CD4-positive, alpha-beta memory T cell (primary cell): ENCODE results near the gene ALCAM. TPM values are rescaled to one million over a fixed set of nuclear protein-coding genes. Genes with fewer than 3 reads are reported as not detected.
A peak's percentile ranks its signal among the peaks of the same experiment; 100 is the strongest.
"Not testable (repeated sequence)": the region's sequence is repeated elsewhere in the genome, so short reads cannot be mapped to it uniquely, and the experiment has no call there.

Experiments
- CTCF ChIA-PET: fragments of 350-600 bp; sonication (Branson Sonifier 250); formaldehyde crosslinking; loops from one replicate; lab custom pipeline; 2021; ENCODE audit warnings: inconsistent platforms; ENCODE audit not compliant: partially characterized antibody; lab: Charles Lee
- POLR2A ChIA-PET: fragments of 350-600 bp; sonication (Branson Sonifier 250); formaldehyde crosslinking; loops from one replicate; lab custom pipeline; 2021; ENCODE audit not compliant: partially characterized antibody; lab: Charles Lee
- DNase-seq, 5 donors: peaks; one replicate each; pipeline versions ENCODE4 v3.0.0 to v3.0.0-alpha.2; 2020 to 2022; ENCODE audit warnings: mixed read lengths in 1 of 5
- H3K27ac ChIP-seq: one replicate; pipeline ENCODE4 v1.7.0; 2013; ENCODE audit warnings: low read depth, low read length
- H3K27me3 ChIP-seq: 2 replicates; pipeline ENCODE4 v1.7.0; 2013; ENCODE audit warnings: mild to moderate bottlenecking, low read length, moderate library complexity; ENCODE audit not compliant: insufficient read depth
- H3K36me3 ChIP-seq: 2 replicates; pipeline ENCODE4 v1.7.0; 2013; ENCODE audit warnings: mild to moderate bottlenecking, low read length, moderate library complexity; ENCODE audit not compliant: insufficient read depth
- H3K4me1 ChIP-seq: 2 replicates; pipeline ENCODE4 v1.7.0; 2013; ENCODE audit warnings: mild to moderate bottlenecking, low read length, moderate library complexity; ENCODE audit not compliant: insufficient read depth
- H3K4me3 ChIP-seq, 2 donors: one replicate each; pipeline ENCODE4 v1.7.0; 2013; ENCODE audit warnings: low read length in 2 of 2, mild to moderate bottlenecking in 1 of 2
- H3K9me3 ChIP-seq, 2 donors: one replicate each; pipeline ENCODE4 v1.7.0; 2013; ENCODE audit warnings: low read length in 2 of 2, control low read depth in 1 of 2; ENCODE audit not compliant: control insufficient read depth in 1 of 2
- H3K27ac Mint-ChIP-seq, 7 donors: one replicate each; pipeline ENCODE4 v1.8.0; 2020 to 2021; ENCODE audit warnings: mixed read lengths in 7 of 7, mild to moderate bottlenecking in 6 of 7, inconsistent platforms in 3 of 7, moderate library complexity in 3 of 7
- H3K27me3 Mint-ChIP-seq, 2 donors: one replicate each; pipeline ENCODE4 v1.8.0; 2020 to 2021; ENCODE audit warnings: mixed read lengths in 2 of 2
- H3K36me3 Mint-ChIP-seq, 2 donors: one replicate each; pipeline ENCODE4 v1.8.0; 2020 to 2021; ENCODE audit warnings: mixed read lengths in 2 of 2, inconsistent platforms in 1 of 2, mild to moderate bottlenecking in 1 of 2
- H3K4me1 Mint-ChIP-seq, 4 donors: one replicate each; pipeline ENCODE4 v1.8.0; 2020 to 2021; ENCODE audit warnings: mixed read lengths in 4 of 4, mild to moderate bottlenecking in 1 of 4
- H3K4me3 Mint-ChIP-seq, 8 donors: one replicate each; pipeline ENCODE4 v1.8.0; 2020 to 2021; ENCODE audit warnings: mixed read lengths in 8 of 8, mild to moderate bottlenecking in 7 of 8, moderate library complexity in 6 of 8, inconsistent platforms in 3 of 8
- H3K9me3 Mint-ChIP-seq, 8 donors: one replicate each; pipeline ENCODE4 v1.8.0; 2020 to 2021; ENCODE audit warnings: mixed read lengths in 8 of 8, mild to moderate bottlenecking in 5 of 8, inconsistent platforms in 3 of 8, moderate library complexity in 1 of 8
- intact Hi-C: fragments of 100-400 bp; cut with micrococcal nuclease; formaldehyde crosslinking; loops from one replicate; pipeline ENCODE4 v1.15.1; 2023
- polyA plus RNA-seq, 2 donors: library from polyadenylated mRNA; unstranded; fragments of 300-500 nt; fragmentation: Illumina TruSeq; gene quantifications; one replicate each; pipeline ENCODE4 v1.2.3, GENCODE V29; 2021
- total RNA-seq, 2 experiments: library from RNA; stranded (reverse); gene quantifications; one replicate each; pipeline ENCODE4 v1.2.3, GENCODE V29; 2021

Gene ALCAM
- total and polyA plus RNA-seq, 4 experiments from 2014 or later: 5.5 to 10.6 (median 8.6) TPM

GRCh38 chr3:105401691-105402149, 35.0 kb downstream of the ALCAM start:
- CTCF ChIA-PET: no interaction called here

DNA sequence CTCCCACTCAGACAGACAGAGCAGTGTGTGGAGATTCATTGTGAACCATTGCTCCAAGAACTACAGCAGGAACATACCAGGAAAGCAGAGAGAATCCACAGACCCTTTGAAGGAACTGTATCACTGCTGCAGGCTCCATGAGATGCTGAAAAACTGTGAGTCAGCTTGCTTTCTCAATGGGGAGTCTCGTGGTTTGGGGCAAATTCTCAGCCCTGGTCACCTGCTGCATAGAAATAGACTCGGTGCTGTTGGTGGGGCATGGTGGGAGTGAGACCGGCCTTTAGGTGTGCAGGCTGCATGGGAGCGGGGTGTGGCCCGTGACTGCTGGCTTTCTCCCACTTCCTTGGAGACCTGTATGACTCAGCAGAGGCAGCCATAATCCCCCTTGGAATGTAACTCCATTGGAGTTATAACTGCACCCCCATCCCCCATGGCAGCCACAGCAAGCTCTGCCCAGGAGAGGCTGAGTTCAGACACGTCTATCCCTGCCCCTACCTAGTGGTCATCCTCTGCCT, 35.6 kb downstream of the ALCAM start:
- DNase-seq: no peak
- Mint-ChIP-seq H3K36me3 (peaks cover 9 to 18% of the 10 kb centered on the region in 2 donors), H3K27me3 (no peaks in the 10 kb centered on the region), H3K27ac (peak overlapping the region in 1 of 7 donors; percentile 32), H3K4me3 (no peak overlapping the region), H3K4me1 (no peaks in the 10 kb centered on the region), H3K9me3 (peaks cover 0 to 23% (median 13%) of the 10 kb centered on the region in 8 donors)
- CTCF ChIA-PET: no interaction called here
- Histone ChIP-seq H3K36me3 (no peaks in the 10 kb centered on the region), H3K27me3 (no peaks in the 10 kb centered on the region), H3K4me1 (no peaks in the 10 kb centered on the region), H3K9me3 (no peaks in the 10 kb centered on the region), H3K27ac (no peak overlapping the region), H3K4me3 (no peak overlapping the region)
- intact Hi-C loops: no loop called here
- POLR2A ChIA-PET: no interaction called here

More at GRCh38 chr3:105401691-105402149, 35.0 kb downstream of the ALCAM start:
- no peak overlapping the region for H3K4me3 Mint-ChIP-seq
- Histone ChIP-seq H3K4me3 (no peak overlapping the region), H3K27me3 (no peaks in the 10 kb centered on the region), H3K9me3 (no peaks in the 10 kb centered on the region), H3K4me1 (no peaks in the 10 kb centered on the region), H3K27ac (no peak overlapping the region), H3K36me3 (no peaks in the 10 kb centered on the region)
- no peak for DNase-seq
- no peak overlapping the region for H3K27ac Mint-ChIP-seq
- no peaks in the 10 kb centered on the region for H3K4me1 Mint-ChIP-seq
- H3K36me3 Mint-ChIP-seq: peaks cover 9 to 16% of the 10 kb centered on the region in 2 donors
- intact Hi-C loops: no loop called here
- POLR2A ChIA-PET: no interaction called here
- peaks cover 0 to 17% (median 11%) of the 10 kb centered on the region in 8 donors for H3K9me3 Mint-ChIP-seq
- H3K27me3 Mint-ChIP-seq: no peaks in the 10 kb centered on the region

- H3K27ac Mint-ChIP-seq, H3K4me1 ChIP-seq, CTCF ChIA-PET, H3K27me3 ChIP-seq, POLR2A ChIA-PET, DNase-seq, H3K9me3 ChIP-seq, H3K4me1 Mint-ChIP-seq, H3K4me3 Mint-ChIP-seq, H3K36me3 ChIP-seq, H3K4me3 ChIP-seq, intact Hi-C loops, H3K27ac ChIP-seq, H3K27me3 Mint-ChIP-seq: not testable (repeated sequence)
- Mint-ChIP-seq H3K36me3 (peaks cover 9 to 18% of the 10 kb centered on the region in 2 donors), H3K9me3 (peaks cover 0 to 23% (median 14%) of the 10 kb centered on the region in 8 donors)
These were observed 36.3 kb downstream of the ALCAM start for GRCh38 chr3:105403034-105403433.

GRCh38 chr3:105406268-105406667, 39.6 kb downstream of the ALCAM start:
- Histone ChIP-seq H3K4me3 (no peak overlapping the region), H3K4me1 (no peaks in the 10 kb centered on the region), H3K27ac (no peak overlapping the region), H3K36me3 (no peaks in the 10 kb centered on the region), H3K27me3 (no peaks in the 10 kb centered on the region), H3K9me3 (no peaks in the 10 kb centered on the region)
- ChIA-PET CTCF (no interaction called here), POLR2A (no interaction called here)
- Mint-ChIP-seq H3K9me3 (peaks cover 0 to 20% (median 15%) of the 10 kb centered on the region in 8 donors), H3K27me3 (no peaks in the 10 kb centered on the region), H3K36me3 (peaks cover 9 to 18% of the 10 kb centered on the region in 2 donors), H3K4me1 (no peaks in the 10 kb centered on the region), H3K4me3 (no peak overlapping the region), H3K27ac (no peak overlapping the region)
- intact Hi-C loops: no loop called here
- DNase-seq: no peak

DNA sequence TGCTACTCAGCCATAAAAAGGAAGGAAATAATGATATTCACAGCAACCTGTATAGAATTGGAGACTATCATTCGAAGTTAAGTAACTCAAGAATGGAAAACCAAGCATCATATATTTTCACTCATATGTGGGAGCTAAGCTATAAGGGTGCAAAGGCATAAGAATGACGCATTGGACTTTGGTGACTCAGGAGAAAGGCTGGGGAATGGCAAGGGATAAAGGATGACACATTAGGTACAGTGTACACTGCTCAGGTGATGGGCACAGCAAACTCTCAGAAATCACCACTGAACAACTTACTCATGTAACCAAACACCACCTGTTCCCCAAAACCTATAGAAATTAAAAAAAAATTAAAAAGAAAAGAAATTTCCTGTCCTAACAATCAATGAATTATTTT, 42.7 kb downstream of the ALCAM start:
- Mint-ChIP-seq H3K27ac (no peak overlapping the region), H3K4me3 (no peak overlapping the region), H3K9me3 (peaks cover 0 to 9% (median 5%) of the 10 kb centered on the region in 8 donors), H3K4me1 (no peaks in the 10 kb centered on the region), H3K36me3 (peaks cover 0 to 6% of the 10 kb centered on the region in 2 donors), H3K27me3 (no peaks in the 10 kb centered on the region)
- no peak for DNase-seq
- Histone ChIP-seq H3K27ac (no peak overlapping the region), H3K9me3 (no peaks in the 10 kb centered on the region), H3K27me3 (no peaks in the 10 kb centered on the region), H3K4me3 (no peak overlapping the region), H3K36me3 (no peaks in the 10 kb centered on the region), H3K4me1 (no peaks in the 10 kb centered on the region)
- CTCF ChIA-PET: no interaction called here
- intact Hi-C loops: no loop called here
- POLR2A ChIA-PET: no interaction called here

- no peak overlapping the region for H3K27ac Mint-ChIP-seq
- no peaks in the 10 kb centered on the region for H3K36me3 ChIP-seq
- H3K36me3 Mint-ChIP-seq: no peaks in the 10 kb centered on the region
- H3K27ac ChIP-seq: no peak overlapping the region
- H3K4me1 ChIP-seq: no peaks in the 10 kb centered on the region
- no peak overlapping the region for H3K4me3 ChIP-seq
- ChIA-PET CTCF (no interaction called here), POLR2A (no interaction called here)
- H3K9me3 Mint-ChIP-seq: no peaks in the 10 kb centered on the region
- no peaks in the 10 kb centered on the region for H3K9me3 ChIP-seq
- DNase-seq: no peak
- no peaks in the 10 kb centered on the region for H3K27me3 Mint-ChIP-seq
- no peak overlapping the region for H3K4me3 Mint-ChIP-seq
- peaks cover 0 to 4% (median 0%) of the 10 kb centered on the region in 4 donors for H3K4me1 Mint-ChIP-seq
- no peaks in the 10 kb centered on the region for H3K27me3 ChIP-seq
- intact Hi-C loops: loop anchor here (5.0 kb wide), 1 partner anchor 1371 kb away; no protein-coding TSS in a partner anchor
These were observed 46.7 kb downstream of the ALCAM start for GRCh38 chr3:105413343-105413887.

DNA sequence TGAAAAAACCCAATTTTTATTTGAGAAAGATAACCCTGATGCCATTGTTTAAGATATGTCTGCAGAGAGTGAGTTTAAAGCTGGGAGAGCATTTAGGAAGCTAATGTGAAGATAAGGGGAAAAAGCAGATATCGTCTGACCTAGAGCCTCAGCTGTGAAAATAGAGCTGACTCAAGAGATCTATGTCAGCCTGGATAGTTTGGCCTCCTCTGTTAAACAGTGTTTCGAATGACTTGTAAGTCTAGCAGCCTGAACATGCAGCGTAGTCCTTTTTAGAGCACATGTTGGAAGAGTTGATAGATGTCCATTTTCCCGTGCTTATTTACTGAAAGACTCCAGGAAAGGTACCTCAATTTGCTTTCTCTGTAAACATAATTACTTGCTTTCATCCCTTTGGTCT, 48.1 kb downstream of the ALCAM start:
- Histone ChIP-seq H3K4me3 (no peak overlapping the region), H3K27me3 (no peaks in the 10 kb centered on the region), H3K9me3 (no peaks in the 10 kb centered on the region), H3K27ac (no peak overlapping the region), H3K36me3 (no peaks in the 10 kb centered on the region), H3K4me1 (no peaks in the 10 kb centered on the region)
- Mint-ChIP-seq H3K27ac (no peak overlapping the region), H3K4me3 (no peak overlapping the region), H3K9me3 (no peaks in the 10 kb centered on the region), H3K4me1 (peaks cover 0 to 8% (median 1%) of the 10 kb centered on the region in 4 donors), H3K36me3 (no peaks in the 10 kb centered on the region), H3K27me3 (no peaks in the 10 kb centered on the region)
- intact Hi-C loops: loop anchor here (5.0 kb wide), 1 partner anchor 1373 kb away; no protein-coding TSS in a partner anchor
- POLR2A ChIA-PET: no interaction called here
- CTCF ChIA-PET: no interaction called here
- no peak for DNase-seq
